ENCODE measurements around the gene IL10RA.
A peak's percentile ranks its signal among the peaks of the same experiment; 100 is the strongest.

Gene IL10RA

DNA sequence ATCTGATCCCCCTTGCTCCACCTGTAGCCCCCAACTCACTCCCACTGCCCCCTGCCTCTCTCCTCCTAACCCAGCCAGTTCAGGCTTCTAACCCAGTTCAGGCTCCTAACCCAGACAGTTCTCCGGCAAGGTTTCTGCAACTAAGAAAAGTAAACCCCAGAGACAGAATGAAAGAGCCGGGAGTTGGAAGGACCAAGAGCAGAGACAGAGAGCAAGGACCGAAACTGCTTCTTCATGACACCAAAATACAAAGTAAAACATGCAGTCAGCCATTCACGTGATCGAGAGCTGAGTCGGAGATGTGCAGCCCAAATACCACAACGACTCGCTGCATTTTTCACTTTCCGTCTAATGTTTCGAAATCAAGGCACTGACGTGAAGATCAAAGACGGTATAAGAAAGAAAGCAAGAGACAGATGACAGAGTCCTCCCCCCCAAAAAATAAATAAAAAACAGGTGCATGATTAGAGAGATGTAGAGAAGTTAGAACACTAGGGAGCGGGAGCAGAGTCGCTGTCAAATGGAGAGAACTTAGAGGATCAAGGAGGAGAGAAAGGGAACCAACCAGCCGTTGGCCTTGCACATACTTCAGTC lies 884 bp downstream of the IL10RA start:
- Histone ChIP-seq H3K18ac (ENCODE audit: low read depth in 1 of 2, low read length in 2 of 2) (no peak overlapping the region), H2AFZ (ENCODE audit: low read depth, low read length) (no peak overlapping the region), H3K9me3 (ENCODE audit: control insufficient read depth, low read length) (no peaks in the 10 kb centered on the region), H3K27ac (ENCODE audit: low read length, poor library complexity, severe bottlenecking) (no peak overlapping the region), H4K91ac (ENCODE audit: low read length) (no peak overlapping the region), H3K4me3 (ENCODE audit: insufficient read depth in 1 of 2, low read depth in 1 of 2, low read length in 2 of 2) (peak overlapping the region in 1 of 2 experiments; percentile 72), H2AK5ac (ENCODE audit: low read length, severe bottlenecking) (no peak overlapping the region), H3K4ac (ENCODE audit: low read depth in 1 of 2, low read length in 2 of 2) (no peak overlapping the region), H3K79me1 (replicated peaks; ENCODE audit: low read length, poor library complexity, severe bottlenecking) (no peaks in the 10 kb centered on the region), H3K4me2 (ENCODE audit: low read length, poor library complexity, severe bottlenecking) (no peak overlapping the region), H4K8ac (ENCODE audit: low read length) (no peak overlapping the region), H2BK12ac (ENCODE audit: low read length in 2 of 2) (no peak overlapping the region), H3K23ac (ENCODE audit: low read length in 2 of 2) (no peak overlapping the region), H3K36me3 (ENCODE audit: control insufficient read depth in 1 of 2, insufficient read depth in 2 of 2, low read depth in 1 of 2, low read length in 2 of 2) (no peaks in the 10 kb centered on the region), H2BK120ac (ENCODE audit: low read depth, low read length) (no peak overlapping the region), H3K14ac (ENCODE audit: low read length in 2 of 2) (no peak overlapping the region), H2BK15ac (ENCODE audit: low read depth, poor library complexity, severe bottlenecking) (no peak overlapping the region), H2BK5ac (ENCODE audit: low read depth, low read length, poor library complexity, severe bottlenecking) (no peak overlapping the region), H3K27me3 (ENCODE audit: control insufficient read depth in 1 of 2, insufficient read depth in 1 of 2, low read length in 2 of 2) (peaks cover 43 to 57% of the 10 kb centered on the region in 2 experiments), H3K4me1 (ENCODE audit: control insufficient read depth, insufficient read depth, low read depth, low read length) (peaks cover 10% of the 10 kb centered on the region), H3K9ac (ENCODE audit: low read length) (peak overlapping the region; percentile 56)
- 85% methylated on average over 12 of the region's 15 CpGs for WGBS
- peak; percentile 17 for DNase-seq

DNA sequence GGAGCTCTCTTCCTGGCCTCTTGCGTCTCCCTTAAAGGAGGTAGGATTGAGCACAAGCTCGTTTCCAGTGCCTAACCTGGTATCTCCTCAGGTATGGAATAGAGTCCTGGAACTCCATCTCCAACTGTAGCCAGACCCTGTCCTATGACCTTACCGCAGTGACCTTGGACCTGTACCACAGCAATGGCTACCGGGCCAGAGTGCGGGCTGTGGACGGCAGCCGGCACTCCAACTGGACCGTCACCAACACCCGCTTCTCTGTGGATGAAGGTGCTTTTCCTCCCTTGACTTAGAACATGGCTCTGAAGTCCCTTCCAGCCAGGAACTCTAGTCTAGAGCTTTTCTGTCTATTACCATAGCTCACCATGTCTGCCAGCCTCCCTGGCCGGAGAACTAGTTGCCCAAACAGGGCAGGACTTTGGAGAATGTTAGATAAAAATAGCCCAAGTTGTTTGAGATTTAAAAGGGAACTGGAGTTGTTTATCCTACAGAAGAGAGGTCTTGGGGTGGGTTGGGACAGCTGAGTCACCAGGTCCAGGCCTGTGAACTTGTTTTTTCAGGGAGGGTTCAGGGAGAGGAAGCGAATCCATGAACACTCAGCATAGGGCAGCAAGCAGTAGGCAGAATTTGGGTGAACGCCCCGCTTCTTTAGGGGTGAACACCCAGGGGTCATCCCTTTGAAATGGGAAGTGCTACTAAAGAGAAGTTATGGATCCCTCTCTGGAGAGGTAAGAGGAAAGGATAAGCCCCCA lies 3.3 kb downstream of the IL10RA start:
- Histone ChIP-seq H3K4me3 (ENCODE audit: insufficient read depth in 1 of 2, low read depth in 1 of 2, low read length in 2 of 2) (no peak overlapping the region), H3K23ac (ENCODE audit: low read length in 2 of 2) (no peak overlapping the region), H3K4ac (ENCODE audit: low read depth in 1 of 2, low read length in 2 of 2) (no peak overlapping the region), H2AFZ (ENCODE audit: low read depth, low read length) (no peak overlapping the region), H2BK15ac (ENCODE audit: low read depth, poor library complexity, severe bottlenecking) (peak overlapping the region; percentile 48), H2BK120ac (ENCODE audit: low read depth, low read length) (no peak overlapping the region), H3K79me1 (replicated peaks; ENCODE audit: low read length, poor library complexity, severe bottlenecking) (no peaks in the 10 kb centered on the region), H2AK5ac (ENCODE audit: low read length, severe bottlenecking) (no peak overlapping the region), H2BK12ac (ENCODE audit: low read length in 2 of 2) (peak overlapping the region in 1 of 2 experiments; percentile 54), H3K9me3 (ENCODE audit: control insufficient read depth, low read length) (no peaks in the 10 kb centered on the region), H3K9ac (ENCODE audit: low read length) (no peak overlapping the region), H3K18ac (ENCODE audit: low read depth in 1 of 2, low read length in 2 of 2) (no peak overlapping the region), H4K91ac (ENCODE audit: low read length) (no peak overlapping the region), H2BK5ac (ENCODE audit: low read depth, low read length, poor library complexity, severe bottlenecking) (no peak overlapping the region), H3K14ac (ENCODE audit: low read length in 2 of 2) (peak overlapping the region in 1 of 2 experiments; percentile 66), H3K27ac (ENCODE audit: low read length, poor library complexity, severe bottlenecking) (no peak overlapping the region), H3K4me1 (ENCODE audit: control insufficient read depth, insufficient read depth, low read depth, low read length) (peaks cover 12% of the 10 kb centered on the region), H3K36me3 (ENCODE audit: control insufficient read depth in 1 of 2, insufficient read depth in 2 of 2, low read depth in 1 of 2, low read length in 2 of 2) (no peaks in the 10 kb centered on the region), H3K4me2 (ENCODE audit: low read length, poor library complexity, severe bottlenecking) (no peak overlapping the region), H4K8ac (ENCODE audit: low read length) (no peak overlapping the region), H3K27me3 (ENCODE audit: control insufficient read depth in 1 of 2, insufficient read depth in 1 of 2, low read length in 2 of 2) (peaks cover 32 to 47% of the 10 kb centered on the region in 2 experiments)
- 90% methylated on average over 13 of the region's 13 CpGs for WGBS
- peak; percentile 11 for DNase-seq

GRCh38 chr11:117992136-117992535 lies 5.9 kb downstream of the IL10RA start:
- Histone ChIP-seq H3K4me1 (ENCODE audit: control insufficient read depth, insufficient read depth, low read depth, low read length) (peaks cover 2% of the 10 kb centered on the region), H3K4ac (ENCODE audit: low read depth in 1 of 2, low read length in 2 of 2) (no peak overlapping the region), H3K23ac (ENCODE audit: low read length in 2 of 2) (no peak overlapping the region), H3K36me3 (ENCODE audit: control insufficient read depth in 1 of 2, insufficient read depth in 2 of 2, low read depth in 1 of 2, low read length in 2 of 2) (no peaks in the 10 kb centered on the region), H3K4me2 (ENCODE audit: low read length, poor library complexity, severe bottlenecking) (no peak overlapping the region), H3K27me3 (ENCODE audit: control insufficient read depth in 1 of 2, insufficient read depth in 1 of 2, low read length in 2 of 2) (peaks cover 24 to 25% of the 10 kb centered on the region in 2 experiments), H3K9ac (ENCODE audit: low read length) (no peak overlapping the region), H2BK5ac (ENCODE audit: low read depth, low read length, poor library complexity, severe bottlenecking) (no peak overlapping the region), H3K14ac (ENCODE audit: low read length in 2 of 2) (no peak overlapping the region), H2BK120ac (ENCODE audit: low read depth, low read length) (no peak overlapping the region), H3K9me3 (ENCODE audit: control insufficient read depth, low read length) (no peaks in the 10 kb centered on the region), H4K91ac (ENCODE audit: low read length) (no peak overlapping the region), H2AK5ac (ENCODE audit: low read length, severe bottlenecking) (no peak overlapping the region), H2AFZ (ENCODE audit: low read depth, low read length) (no peak overlapping the region), H3K4me3 (ENCODE audit: insufficient read depth in 1 of 2, low read depth in 1 of 2, low read length in 2 of 2) (no peak overlapping the region), H2BK15ac (ENCODE audit: low read depth, poor library complexity, severe bottlenecking) (no peak overlapping the region), H4K8ac (ENCODE audit: low read length) (no peak overlapping the region), H3K27ac (ENCODE audit: low read length, poor library complexity, severe bottlenecking) (no peak overlapping the region), H2BK12ac (ENCODE audit: low read length in 2 of 2) (no peak overlapping the region), H3K18ac (ENCODE audit: low read depth in 1 of 2, low read length in 2 of 2) (no peak overlapping the region), H3K79me1 (replicated peaks; ENCODE audit: low read length, poor library complexity, severe bottlenecking) (no peaks in the 10 kb centered on the region)
- 89% methylated on average over 3 of the region's 4 CpGs for WGBS
- no peak for DNase-seq

GRCh38 chr11:117992620-117993019 lies 6.4 kb downstream of the IL10RA start:
- H3K23ac ChIP-seq (ENCODE audit: low read length in 2 of 2), result no peak overlapping the region
- no peak overlapping the region for H3K14ac ChIP-seq (ENCODE audit: low read length in 2 of 2)
- H3K9me3 ChIP-seq (ENCODE audit: control insufficient read depth, low read length), result no peaks in the 10 kb centered on the region
- H3K27ac ChIP-seq (ENCODE audit: low read length, poor library complexity, severe bottlenecking), result no peak overlapping the region
- no peak overlapping the region for H3K4ac ChIP-seq (ENCODE audit: low read depth in 1 of 2, low read length in 2 of 2)
- no peak overlapping the region for H3K4me2 ChIP-seq (ENCODE audit: low read length, poor library complexity, severe bottlenecking)
- no peak overlapping the region for H2AFZ ChIP-seq (ENCODE audit: low read depth, low read length)
- no peak overlapping the region for H3K18ac ChIP-seq (ENCODE audit: low read depth in 1 of 2, low read length in 2 of 2)
- DNase-seq, result no peak
- no peak overlapping the region for H2AK5ac ChIP-seq (ENCODE audit: low read length, severe bottlenecking)
- no peaks in the 10 kb centered on the region for H3K79me1 ChIP-seq (replicated peaks; ENCODE audit: low read length, poor library complexity, severe bottlenecking)
- H4K91ac ChIP-seq (ENCODE audit: low read length), result no peak overlapping the region
- peaks cover 19 to 20% of the 10 kb centered on the region in 2 experiments for H3K27me3 ChIP-seq (ENCODE audit: control insufficient read depth in 1 of 2, insufficient read depth in 1 of 2, low read length in 2 of 2)
- no peak overlapping the region for H2BK12ac ChIP-seq (ENCODE audit: low read length in 2 of 2)
- H3K9ac ChIP-seq (ENCODE audit: low read length), result no peak overlapping the region
- 87% methylated on average over 2 of the region's 2 CpGs for WGBS
- no peaks in the 10 kb centered on the region for H3K36me3 ChIP-seq (ENCODE audit: control insufficient read depth in 1 of 2, insufficient read depth in 2 of 2, low read depth in 1 of 2, low read length in 2 of 2)
- H3K4me1 ChIP-seq (ENCODE audit: control insufficient read depth, insufficient read depth, low read depth, low read length), result peaks cover 2% of the 10 kb centered on the region
- no peak overlapping the region for H3K4me3 ChIP-seq (ENCODE audit: insufficient read depth in 1 of 2, low read depth in 1 of 2, low read length in 2 of 2)
- no peak overlapping the region for H2BK15ac ChIP-seq (ENCODE audit: low read depth, poor library complexity, severe bottlenecking)
- H4K8ac ChIP-seq (ENCODE audit: low read length), result no peak overlapping the region
- no peak overlapping the region for H2BK5ac ChIP-seq (ENCODE audit: low read depth, low read length, poor library complexity, severe bottlenecking)
- H2BK120ac ChIP-seq (ENCODE audit: low read depth, low read length), result no peak overlapping the region

All from mesenchymal stem cell (in vitro differentiated cells and primary cell).